Tibial nerve (tissue), 4 donors: ENCODE results near the gene ARID1B. TPM values are rescaled to one million over a fixed set of nuclear protein-coding genes. Genes with fewer than 3 reads are reported as not detected.

ENCODE experiments used
- DNase-seq, 2 donors: peaks; one replicate each; pipeline ENCODE4 v3.0.0-alpha.2; 2019; ENCODE audit warnings: low spot score in 2 of 2
- H3K27ac ChIP-seq, 4 donors: fragments of 200-600 bp; sonication (generic) in 3 of 4; one replicate each; pipeline ENCODE4 v1.5.1; 2017 to 2019; ENCODE audit warnings: mild to moderate bottlenecking in 1 of 4
- H3K27me3 ChIP-seq, 2 donors: fragments of 200-600 bp; sonication (generic) in 1 of 2; one replicate each; pipeline versions ENCODE4 v1.5.1 to v1.6.0; 2017 to 2019
- H3K36me3 ChIP-seq, 3 donors: fragments of 200-600 bp; sonication (generic); one replicate each; pipeline ENCODE4 v1.5.1; 2018 to 2019
- H3K4me1 ChIP-seq, 4 donors: fragments of 200-600 bp; sonication (generic) in 3 of 4; one replicate each; pipeline ENCODE4 v1.5.1; 2017 to 2019
- H3K4me3 ChIP-seq, 4 donors: fragments of 200-600 bp; sonication (generic) in 3 of 4; one replicate each; pipeline ENCODE4 v1.5.1; 2017 to 2019; ENCODE audit warnings: mild to moderate bottlenecking in 1 of 4, moderate library complexity in 1 of 4
- H3K9me3 ChIP-seq, 4 donors: fragments of 200-600 bp; sonication (generic) in 3 of 4; one replicate each; pipeline ENCODE4 v1.5.1; 2017 to 2019
- CTCF ChIP-seq, 5 experiments: fragments of 200-600 bp in 3 of 5; fragments of 450-650 bp in 2 of 5; sonication (generic) in 3 of 5; IDR thresholded peaks; one replicate each; pipeline ENCODE4 v1.5.1; 2016 to 2019; ENCODE audit warnings: antibody characterized with exemption in 5 of 5, mild to moderate bottlenecking in 3 of 5, moderate library complexity in 2 of 5
- EP300 ChIP-seq, 2 donors: sonication (generic); formaldehyde crosslinking; IDR thresholded peaks; one replicate each; pipeline ENCODE4 v1.6.1; 2017; ENCODE audit warnings: antibody characterized with exemption in 2 of 2, mild to moderate bottlenecking in 1 of 2
- POLR2A ChIP-seq, 2 donors: fragments of 450-650 bp; IDR thresholded peaks; one replicate each; pipeline ENCODE4 v1.6.1; 2017; ENCODE audit warnings: antibody characterized with exemption in 2 of 2, mild to moderate bottlenecking in 2 of 2, moderate library complexity in 2 of 2
- WGBS, 2 donors: methylation state at CpG; one replicate each; pipeline ENCODE4 v1.1.5; 2018; 5-methylcytosine and 5-hydroxymethylcytosine counted together
- total RNA-seq, 4 donors: library from RNA; depleted of rRNA; stranded (reverse); fragments of >200 nt; gene quantifications; one replicate each; pipeline ENCODE4 v1.1.0, GENCODE V29; 2016

Gene ARID1B
- total RNA-seq, 4 donors from 2014 or later, result 91.5 to 123 (median 110) TPM

DNA sequence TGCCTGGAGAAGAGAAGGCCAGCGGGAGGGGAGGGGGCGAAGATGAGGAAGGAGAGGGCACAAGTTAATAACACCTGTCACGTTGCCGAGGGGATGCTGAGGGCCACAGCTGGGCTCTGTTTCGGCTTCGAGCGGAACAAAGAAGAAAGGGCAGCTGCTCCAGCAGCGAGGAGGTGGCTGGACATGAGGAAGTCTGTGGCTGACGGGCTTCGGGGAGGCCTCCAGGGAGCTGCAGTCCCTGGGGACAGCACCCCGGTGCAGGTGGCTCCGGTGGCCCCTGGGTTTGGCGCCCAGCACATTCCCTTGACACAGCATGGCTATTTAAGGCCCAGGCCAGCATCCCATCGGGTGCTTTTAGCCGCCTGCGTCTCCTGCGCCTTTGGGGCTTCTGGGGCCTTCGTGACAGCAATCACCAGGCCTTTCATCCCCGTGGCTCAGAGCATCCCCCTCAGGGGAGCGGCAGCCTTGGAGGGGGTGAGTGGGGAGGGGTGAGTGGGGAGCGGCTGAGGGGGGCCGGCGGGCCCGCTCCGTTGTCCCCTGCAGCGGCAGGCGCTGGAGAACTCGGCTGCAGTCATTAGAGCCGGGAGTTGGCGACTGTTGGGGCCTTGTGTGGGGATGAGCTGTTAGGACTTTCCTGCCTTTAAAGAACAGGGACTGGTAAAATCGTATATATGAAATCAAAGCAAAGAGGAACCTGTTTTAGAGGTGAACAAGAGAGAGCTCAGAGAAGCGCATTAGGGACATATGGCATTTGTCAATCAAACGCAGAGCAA lies 447.2 kb downstream of the ARID1B start:
- 86 to 88% methylated on average over 26 to 33 of the region's 33 CpGs for WGBS, 2 donors
- no peak for TF ChIP-seq POLR2A (IDR thresholded peaks at IDR 0.05)
- TF ChIP-seq EP300 (IDR thresholded peaks at IDR 0.05), result no peak
- TF ChIP-seq CTCF (IDR thresholded peaks at IDR 0.05), result no peak
- no peak overlapping the region for H3K27ac ChIP-seq
- H3K9me3 ChIP-seq, result no peaks in the 10 kb centered on the region
- no peaks in the 10 kb centered on the region for H3K27me3 ChIP-seq
- H3K4me3 ChIP-seq, result no peak overlapping the region
- H3K36me3 ChIP-seq, result no peaks in the 10 kb centered on the region
- H3K4me1 ChIP-seq, result peaks cover 0 to 22% (median 0%) of the 10 kb centered on the region in 4 donors
- no peak for DNase-seq

DNA sequence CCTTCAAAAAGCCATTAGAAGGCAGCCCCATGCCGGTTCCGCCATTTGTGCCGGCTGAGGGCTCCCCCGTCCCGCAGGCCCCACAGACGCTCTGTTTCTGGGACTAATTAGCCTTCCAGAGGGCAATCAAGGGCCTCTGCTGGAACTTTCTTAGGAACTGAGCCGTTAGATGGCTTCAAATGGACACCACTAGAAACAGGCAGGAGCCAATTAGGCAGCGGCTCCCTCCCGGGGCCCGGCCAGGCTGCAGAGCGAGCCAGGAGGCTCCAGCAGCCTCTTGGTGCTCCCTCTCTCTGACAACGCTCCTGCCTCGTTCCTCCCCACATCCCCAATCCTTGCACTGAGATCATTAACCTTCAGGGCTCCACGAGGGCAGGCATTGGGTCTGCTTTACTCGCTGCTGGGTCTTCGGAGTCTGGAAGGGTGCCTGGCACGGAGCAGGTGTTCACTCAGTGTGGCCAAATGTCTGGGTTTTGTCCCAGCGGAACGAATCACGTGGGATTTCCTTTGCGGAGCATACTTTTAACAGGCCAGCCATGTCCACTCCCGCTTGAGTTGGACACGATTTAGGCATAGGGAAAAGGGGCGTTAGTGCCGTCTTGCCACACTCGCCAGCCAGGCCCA lies 447.9 kb downstream of the ARID1B start:
- Histone ChIP-seq H3K9me3 (no peaks in the 10 kb centered on the region), H3K27me3 (no peaks in the 10 kb centered on the region), H3K4me1 (peaks cover 0 to 20% (median 0%) of the 10 kb centered on the region in 4 donors), H3K27ac (peak overlapping the region in 1 of 4 donors; percentile 38), H3K36me3 (no peaks in the 10 kb centered on the region), H3K4me3 (no peak overlapping the region)
- WGBS, 2 donors, result 85 to 86% methylated on average over 24 to 26 of the region's 26 CpGs
- TF ChIP-seq CTCF (IDR thresholded peaks at IDR 0.05) (no peak), POLR2A (IDR thresholded peaks at IDR 0.05) (no peak), EP300 (IDR thresholded peaks at IDR 0.05) (no peak)
- DNase-seq, result no peak

GRCh38 chr6:157225575-157225995 lies 448.4 kb downstream of the ARID1B start:
- Histone ChIP-seq H3K9me3 (no peaks in the 10 kb centered on the region), H3K4me3 (no peak overlapping the region), H3K4me1 (peaks cover 0 to 16% (median 0%) of the 10 kb centered on the region in 4 donors), H3K36me3 (no peaks in the 10 kb centered on the region), H3K27me3 (no peaks in the 10 kb centered on the region), H3K27ac (peak overlapping the region in 2 of 4 donors; percentile 38 to 44)
- 82 to 88% methylated on average over 12 of the region's 12 CpGs for WGBS, 2 donors
- DNase-seq, result no peak
- TF ChIP-seq CTCF (IDR thresholded peaks at IDR 0.05) (no peak), EP300 (IDR thresholded peaks at IDR 0.05) (no peak), POLR2A (IDR thresholded peaks at IDR 0.05) (no peak)

GRCh38 chr6:157226026-157226625 lies 448.9 kb downstream of the ARID1B start:
- H3K27me3 ChIP-seq, result no peaks in the 10 kb centered on the region
- H3K4me3 ChIP-seq, result no peak overlapping the region
- TF ChIP-seq EP300 (IDR thresholded peaks at IDR 0.05) (peak in 1 of 2 donors; percentile 41), CTCF (IDR thresholded peaks at IDR 0.05) (no peak)
- no peaks in the 10 kb centered on the region for H3K36me3 ChIP-seq
- H3K27ac ChIP-seq, result peak overlapping the region in 2 of 4 donors; percentile 38 to 44
- 64 to 71% methylated on average over 4 of the region's 4 CpGs for WGBS, 2 donors
- peaks cover 0 to 12% (median 0%) of the 10 kb centered on the region in 4 donors for H3K4me1 ChIP-seq
- no peaks in the 10 kb centered on the region for H3K9me3 ChIP-seq
- peak in 1 of 2 donors; percentile 64 for DNase-seq

GRCh38 chr6:157226761-157227160 lies 449.6 kb downstream of the ARID1B start:
- WGBS, 2 donors, result 48 to 59% methylated on average over 4 of the region's 4 CpGs
- H3K9me3 ChIP-seq, result no peaks in the 10 kb centered on the region
- TF ChIP-seq POLR2A (IDR thresholded peaks at IDR 0.05) (no peak), EP300 (IDR thresholded peaks at IDR 0.05) (no peak), CTCF (IDR thresholded peaks at IDR 0.05) (no peak)

More at GRCh38 chr6:157226761-157227160, 449.6 kb downstream of the ARID1B start:
- no peak for DNase-seq
- Histone ChIP-seq H3K27ac (peak overlapping the region in 2 of 4 donors; percentile 4 to 44), H3K4me3 (no peak overlapping the region), H3K4me1 (peaks cover 0 to 12% (median 0%) of the 10 kb centered on the region in 4 donors), H3K27me3 (no peaks in the 10 kb centered on the region), H3K36me3 (no peaks in the 10 kb centered on the region)
